ENCODE data around the gene DIP2A.

Gene DIP2A

DNA sequence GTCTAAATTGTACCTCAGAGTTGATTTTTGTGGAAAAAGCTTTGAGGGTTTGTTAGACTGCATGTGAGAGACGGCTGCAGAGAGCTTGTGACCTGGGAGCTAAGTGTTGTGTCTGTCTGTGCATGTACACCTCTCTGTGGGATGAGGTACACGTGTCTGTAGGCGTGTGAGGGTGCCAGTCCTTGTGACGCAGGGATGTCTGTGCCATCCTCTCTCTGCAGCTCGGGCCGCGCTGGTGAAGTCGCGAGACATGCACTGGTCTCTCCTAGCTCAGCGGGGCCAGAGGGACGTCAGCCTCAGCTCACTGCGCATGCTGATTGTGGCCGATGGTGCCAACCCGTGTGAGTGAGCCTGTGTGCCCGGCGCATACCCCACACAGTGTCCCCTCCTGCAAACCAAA lies 79.6 kb downstream of the DIP2A start:
- DNase-seq, result no peak

DNA sequence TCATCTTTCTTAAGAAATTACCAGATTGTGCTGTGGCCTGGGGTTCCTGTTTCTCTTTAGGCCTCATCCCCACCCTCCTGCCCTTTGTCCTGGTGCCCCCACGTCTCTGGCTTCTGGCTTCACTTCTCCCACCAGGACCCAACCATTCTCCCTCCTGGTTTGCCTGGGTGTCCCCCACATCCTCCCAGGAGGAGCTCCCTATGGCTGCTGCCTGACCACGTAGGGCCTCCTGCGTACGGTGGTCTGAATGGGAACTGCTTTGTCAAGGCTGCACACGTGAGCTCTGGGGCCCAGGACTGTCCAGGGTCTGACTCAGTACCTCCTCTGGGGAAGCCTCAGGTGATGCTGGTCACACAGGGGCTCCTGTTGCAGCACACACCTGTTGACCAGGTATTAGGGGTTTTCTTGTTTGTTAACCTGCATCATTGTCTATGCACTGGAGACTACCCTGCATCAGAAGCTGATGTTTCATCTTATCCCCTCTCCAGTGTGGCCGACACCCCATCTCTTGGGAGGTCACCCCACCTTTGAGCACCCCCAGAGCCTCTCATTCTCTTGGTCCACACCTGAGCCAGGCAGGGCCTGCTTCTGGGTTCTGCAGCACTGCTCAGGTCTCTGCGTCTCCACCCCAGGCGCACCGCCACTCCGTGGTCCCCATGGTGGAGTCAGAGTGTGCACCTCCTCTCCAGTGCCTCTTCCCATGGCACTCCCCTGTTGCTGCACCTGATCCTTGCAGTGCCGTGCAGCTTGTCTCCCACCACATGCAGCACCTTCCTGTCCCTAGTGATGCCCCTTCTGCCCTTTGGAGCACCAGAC lies 80.4 kb downstream of the DIP2A start:
- no peak for DNase-seq

- DNase-seq, result no peak
Observed at GRCh38 chr21:46540087-46540710, 81.5 kb downstream of the DIP2A start.

GRCh38 chr21:46542588-46543124 lies 84.0 kb downstream of the DIP2A start:
- no peak for DNase-seq

DNA sequence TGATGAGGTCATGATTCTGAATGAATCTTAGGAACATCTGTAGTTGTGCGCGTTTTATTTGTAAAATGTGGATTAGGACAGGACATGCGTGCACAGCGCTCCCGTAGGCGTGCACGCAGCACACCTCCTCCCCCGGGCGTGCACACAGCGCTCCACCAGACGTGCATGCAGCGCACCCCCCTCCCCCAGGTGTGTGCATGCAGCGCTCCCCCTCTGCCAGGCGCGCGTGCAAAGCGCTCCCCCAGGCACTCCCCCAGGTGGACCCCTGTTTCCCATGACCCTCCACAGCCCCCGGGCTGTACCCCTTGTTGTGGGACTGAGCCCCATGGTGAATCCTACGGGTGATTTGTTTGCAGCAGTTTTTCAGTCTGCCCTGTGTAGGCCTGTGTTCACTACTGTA lies 84.6 kb downstream of the DIP2A start:
- DNase-seq, result no peak

GRCh38 chr21:46544003-46544402 lies 85.3 kb downstream of the DIP2A start:
- DNase-seq, result no peak

- DNase-seq, result no peak
Observed at GRCh38 chr21:46544824-46545223, 86.1 kb downstream of the DIP2A start.

- no peak for DNase-seq
Observed at GRCh38 chr21:46545363-46545762, 86.7 kb downstream of the DIP2A start.

GRCh38 chr21:46545911-46546310 lies 87.2 kb downstream of the DIP2A start:
- no peak for DNase-seq

DNA sequence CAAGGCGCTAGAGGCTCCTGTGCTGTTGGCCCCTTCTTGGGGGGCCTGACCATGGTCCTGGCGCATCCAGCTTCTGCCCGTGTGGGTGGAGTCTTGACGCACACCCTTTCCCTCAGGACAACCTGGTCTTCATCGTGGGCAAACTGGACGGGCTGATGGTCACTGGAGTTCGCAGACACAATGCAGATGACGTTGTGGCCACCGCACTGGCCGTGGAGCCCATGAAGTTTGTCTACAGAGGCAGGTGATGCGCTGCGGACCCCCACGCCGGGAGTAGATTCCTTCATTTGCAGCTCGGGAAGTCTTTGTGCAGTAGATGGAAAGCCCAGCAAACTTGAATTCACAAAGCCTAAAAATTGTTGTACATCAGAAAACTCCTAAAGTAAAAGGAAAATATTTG lies 88.1 kb downstream of the DIP2A start:
- no peak for DNase-seq

- DNase-seq, result no peak
Observed at GRCh38 chr21:46549650-46550049, 91.0 kb downstream of the DIP2A start.

DNA sequence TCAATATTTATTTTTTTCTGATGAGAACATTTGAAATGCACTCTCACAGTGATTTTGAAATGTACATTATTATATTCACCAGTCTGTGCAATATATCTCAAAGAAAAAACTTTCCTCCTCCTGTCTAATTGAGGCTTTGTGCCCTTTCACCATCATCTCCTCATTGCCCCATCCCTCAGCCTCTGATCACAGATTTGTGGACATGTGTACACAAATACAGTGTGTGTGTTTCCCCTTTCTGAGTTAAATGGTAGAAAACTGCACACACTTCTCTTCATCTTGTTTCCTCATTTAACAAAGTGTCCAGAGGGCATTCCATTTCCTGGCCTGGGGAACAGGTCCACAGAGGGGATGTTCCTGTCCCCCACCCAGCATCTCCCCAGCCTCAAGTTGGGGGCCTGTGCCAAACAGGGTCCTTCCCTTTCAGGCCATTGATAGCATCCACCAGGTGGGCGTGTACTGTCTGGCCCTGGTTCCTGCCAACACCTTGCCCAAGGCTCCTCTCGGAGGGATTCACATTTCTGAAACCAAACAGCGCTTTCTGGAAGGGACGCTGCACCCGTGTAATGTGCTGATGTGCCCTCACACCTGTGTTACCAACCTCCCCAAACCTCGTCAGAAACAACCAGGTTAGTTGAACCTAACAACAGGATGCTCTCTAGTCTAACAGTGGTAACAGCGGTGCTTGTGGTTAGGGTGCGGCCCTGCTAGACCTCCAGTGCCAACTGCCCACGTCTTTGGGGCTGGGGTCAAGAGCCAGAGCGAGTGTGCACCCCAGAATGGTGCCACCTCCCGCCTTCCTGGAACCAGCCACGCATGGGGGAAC lies 91.6 kb downstream of the DIP2A start:
- DNase-seq, result no peak

DNA sequence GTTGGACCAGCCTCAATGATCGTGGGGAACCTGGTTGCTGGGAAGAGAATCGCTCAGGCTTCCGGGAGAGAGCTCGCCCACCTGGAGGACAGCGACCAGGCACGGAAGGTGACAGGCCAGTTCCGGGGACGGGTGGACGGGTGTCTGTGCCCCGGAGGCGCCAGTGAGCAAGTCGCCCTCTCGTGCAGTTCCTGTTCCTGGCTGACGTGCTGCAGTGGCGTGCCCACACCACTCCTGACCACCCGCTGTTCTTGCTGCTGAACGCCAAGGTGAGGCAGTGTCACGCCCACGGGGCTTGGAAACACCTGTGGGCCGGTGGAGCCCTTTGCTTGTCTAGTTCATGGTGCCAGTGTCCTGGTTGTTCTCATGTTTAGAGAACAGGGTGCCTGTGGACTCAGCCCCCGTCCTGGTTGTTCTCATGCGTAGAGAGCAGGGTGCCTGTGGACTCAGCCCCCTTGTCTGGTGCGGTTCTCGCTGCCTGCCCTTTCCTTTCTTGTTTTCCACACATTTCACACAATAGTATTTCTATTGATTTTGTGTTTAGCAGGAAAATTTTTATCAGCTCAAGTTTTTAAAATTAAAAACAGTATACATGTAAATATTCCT lies 93.0 kb downstream of the DIP2A start:
- no peak for DNase-seq

GRCh38 chr21:46552274-46552673 lies 93.6 kb downstream of the DIP2A start:
- DNase-seq, result no peak

DNA sequence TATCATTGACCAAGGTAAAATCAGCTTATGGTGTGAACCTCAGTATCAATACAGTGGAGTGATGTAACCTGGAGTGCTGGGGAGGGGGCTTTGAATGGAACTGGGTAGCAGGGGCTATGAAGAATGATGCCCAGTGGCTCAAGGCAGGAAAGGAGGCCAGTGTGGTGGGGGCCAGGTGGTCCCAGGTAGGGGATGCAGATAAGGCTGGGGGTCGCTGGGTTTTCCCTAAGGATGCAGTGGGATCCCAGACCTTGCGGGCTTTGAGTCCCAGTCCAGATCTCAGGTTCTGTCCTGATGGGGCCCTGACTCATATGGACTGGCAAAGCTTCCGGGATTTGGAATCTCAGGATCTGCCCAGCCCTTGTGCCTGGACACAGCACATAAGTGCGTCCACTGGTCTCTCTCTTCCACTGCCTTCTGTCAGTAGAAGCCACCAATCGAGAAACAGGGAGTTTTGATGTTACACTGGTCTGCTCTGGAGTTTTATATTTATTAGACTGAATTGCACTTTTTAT lies 94.2 kb downstream of the DIP2A start:
- no peak for DNase-seq

DNA sequence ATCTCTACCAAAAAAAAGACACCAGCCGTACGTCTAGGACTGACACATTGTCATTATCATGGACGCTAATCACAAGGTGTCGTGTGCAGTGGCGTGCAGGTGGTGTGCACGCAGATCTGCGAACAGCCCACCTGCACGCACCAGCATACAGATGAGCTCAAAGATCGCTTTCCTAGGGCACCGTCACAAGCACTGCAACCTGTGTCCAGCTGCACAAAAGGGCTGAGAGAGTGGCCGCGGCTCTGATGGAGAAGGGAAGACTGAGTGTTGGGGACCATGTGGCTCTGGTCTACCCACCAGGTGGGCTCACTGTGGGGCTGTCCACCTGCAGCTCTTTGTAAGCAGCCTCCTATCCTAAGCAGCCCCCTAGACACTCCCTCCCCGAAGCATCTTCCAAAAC lies 95.3 kb downstream of the DIP2A start:
- DNase-seq, result no peak

DNA sequence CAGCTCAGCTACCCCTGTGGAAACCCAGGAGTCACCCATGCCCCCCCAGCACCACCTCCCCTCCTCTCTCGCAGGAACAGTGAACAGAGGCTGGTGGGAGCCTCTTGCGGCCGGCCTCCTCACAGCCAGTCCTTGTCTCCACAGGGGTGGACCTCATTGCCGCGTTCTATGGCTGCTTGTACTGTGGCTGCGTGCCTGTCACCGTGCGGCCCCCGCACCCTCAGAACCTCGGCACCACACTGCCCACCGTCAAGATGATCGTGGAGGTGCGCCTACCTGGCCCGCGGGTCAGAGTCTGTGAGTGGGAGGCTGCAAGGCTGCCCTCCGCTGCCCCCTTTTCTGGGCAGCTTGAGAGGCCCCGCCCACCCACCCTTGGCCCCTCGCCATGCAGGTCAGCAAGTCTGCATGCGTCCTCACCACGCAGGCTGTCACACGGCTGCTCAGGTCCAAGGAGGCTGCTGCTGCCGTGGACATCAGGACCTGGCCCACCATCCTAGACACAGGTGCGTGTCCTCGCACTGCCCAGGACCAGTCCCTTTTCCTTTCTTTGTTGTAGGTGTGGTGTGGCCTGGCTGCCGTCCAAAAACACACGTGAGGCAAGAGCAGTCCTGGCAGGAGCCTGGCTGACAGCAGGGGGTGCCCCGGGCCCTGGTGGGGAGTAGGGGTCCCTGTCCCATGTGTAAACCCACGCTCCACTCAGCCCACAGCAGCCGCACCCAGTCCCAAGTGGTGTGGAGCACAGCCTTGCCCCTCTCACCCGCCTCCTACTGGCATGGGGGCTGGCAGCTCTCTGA lies 95.9 kb downstream of the DIP2A start:
- no peak for DNase-seq

DNA sequence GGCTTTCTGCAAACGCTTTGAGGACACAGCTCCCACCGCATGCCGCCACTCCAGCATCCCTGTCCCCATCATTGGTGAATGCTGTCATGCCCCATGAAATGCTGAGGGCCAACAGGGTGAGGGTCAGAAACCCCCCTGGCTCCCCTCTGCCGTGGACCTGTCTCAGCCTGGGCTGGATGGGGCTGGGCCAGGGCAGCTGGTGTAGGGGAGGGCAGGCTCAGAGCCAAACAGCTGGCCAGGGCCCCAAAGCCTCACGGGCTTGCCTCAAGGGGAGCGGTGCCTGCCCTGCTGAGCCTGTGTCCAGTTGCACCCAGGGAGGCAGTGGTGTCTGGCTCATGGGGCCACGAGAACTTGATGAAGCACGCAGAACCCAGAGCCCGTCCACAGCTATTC lies 96.5 kb downstream of the DIP2A start:
- DNase-seq, result no peak

GRCh38 chr21:46555678-46556077 lies 97.0 kb downstream of the DIP2A start:
- DNase-seq, result no peak

GRCh38 chr21:46556802-46557201 lies 98.1 kb downstream of the DIP2A start:
- no peak for DNase-seq

- DNase-seq, result no peak
Observed at GRCh38 chr21:46557469-46557868, 98.8 kb downstream of the DIP2A start.

- no peak for DNase-seq
Observed at GRCh38 chr21:46557919-46558392, 99.3 kb downstream of the DIP2A start.
